ENCODE data around the gene WDR44.

Gene WDR44

DNA sequence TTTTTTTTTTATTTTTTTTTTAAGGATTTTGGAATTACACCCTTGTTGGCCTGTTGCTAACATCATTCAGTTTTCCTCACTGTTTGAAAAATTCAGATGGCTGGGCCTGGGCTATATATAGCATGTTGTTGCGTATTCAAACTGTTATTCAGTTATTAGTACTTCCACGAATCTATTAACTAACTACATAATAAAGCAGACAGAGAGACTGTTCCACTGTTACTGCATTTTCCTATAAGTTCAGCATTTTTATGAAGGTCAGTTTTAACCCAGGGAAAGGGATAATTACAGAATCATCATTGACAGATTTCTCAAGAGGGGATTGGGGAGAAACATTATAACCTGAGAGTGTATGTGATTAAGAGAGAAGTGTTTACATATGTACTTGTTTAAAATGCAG, 152.8 kb downstream of the WDR44 start:
- Histone ChIP-seq H3K36me3 (ENCODE audit: control insufficient read depth in 1 of 2, insufficient read depth in 2 of 2, low read length in 2 of 2) (no peaks in the 10 kb centered on the region), H3K27me3 (ENCODE audit: low read depth, low read length) (no peaks in the 10 kb centered on the region), H3K9me3 (ENCODE audit: control insufficient read depth in 1 of 2, low read length in 2 of 2) (no peaks in the 10 kb centered on the region), H3K4me1 (ENCODE audit: control insufficient read depth in 1 of 2, insufficient read depth in 2 of 2, low read length in 2 of 2) (peaks cover 0 to 17% of the 10 kb centered on the region in 2 donors), H3K27ac (ENCODE audit: low read length) (no peak overlapping the region), H3K4me3 (ENCODE audit: low read depth in 1 of 2, low read length in 2 of 2) (no peak overlapping the region)

DNA sequence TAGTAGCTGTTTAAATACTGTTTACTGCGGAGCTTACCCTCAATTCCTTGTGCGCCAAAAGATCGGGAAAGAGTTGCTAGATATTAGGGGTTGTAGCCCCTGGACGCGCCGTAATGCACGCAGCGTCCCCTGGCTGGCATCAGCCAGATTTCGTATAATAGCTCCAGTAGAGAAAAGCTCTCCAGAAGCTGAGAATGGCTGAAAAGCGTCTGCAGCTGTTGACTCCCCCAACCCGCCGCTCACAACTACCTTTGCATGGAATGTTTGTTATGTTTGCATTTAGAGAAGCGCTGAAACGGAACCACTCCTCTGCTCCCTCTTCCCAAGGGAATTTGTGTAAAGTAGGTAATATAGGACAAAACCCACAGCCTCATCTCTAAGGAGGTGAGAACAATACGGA, 153.4 kb downstream of the WDR44 start:
- no peak overlapping the region for H3K27ac ChIP-seq (ENCODE audit: low read length)
- H3K4me1 ChIP-seq (ENCODE audit: control insufficient read depth in 1 of 2, insufficient read depth in 2 of 2, low read length in 2 of 2) = peaks cover 0 to 18% of the 10 kb centered on the region in 2 donors
- H3K9me3 ChIP-seq (ENCODE audit: control insufficient read depth in 1 of 2, low read length in 2 of 2) = no peaks in the 10 kb centered on the region
- no peak overlapping the region for H3K4me3 ChIP-seq (ENCODE audit: low read depth in 1 of 2, low read length in 2 of 2)
- no peaks in the 10 kb centered on the region for H3K36me3 ChIP-seq (ENCODE audit: control insufficient read depth in 1 of 2, insufficient read depth in 2 of 2, low read length in 2 of 2)
- H3K27me3 ChIP-seq (ENCODE audit: low read depth, low read length) = no peaks in the 10 kb centered on the region
